ENCODE data around the gene TMEM106A. TPM values are rescaled to one million over a fixed set of nuclear protein-coding genes. Genes with fewer than 3 reads are reported as not detected.
"Not testable (repeated sequence)": the region's sequence is repeated elsewhere in the genome, so short reads cannot be mapped to it uniquely, and the experiment has no call there.

The TMEM106A gene
- total RNA-seq, 4 donors from 2014 or later, result 5.1 to 28.5 (median 11.9) TPM

GRCh38 chr17:43183921-43184320 lies 27.8 kb upstream of the TMEM106A start:
- H3K27ac ChIP-seq, result no peak overlapping the region
- DNase-seq (ENCODE audit: low spot score in 2 of 2), result no peak
- WGBS, 2 donors, result 96 to 97% methylated on average over 3 of the region's 3 CpGs
- TF ChIP-seq POLR2A (IDR thresholded peaks at IDR 0.05) (no peak), CTCF (IDR thresholded peaks at IDR 0.05) (no peak), EP300 (IDR thresholded peaks at IDR 0.05) (no peak)
- H3K9me3 ChIP-seq, result no peaks in the 10 kb centered on the region
- peaks cover 0 to 92% (median 0%) of the 10 kb centered on the region in 3 donors for H3K36me3 ChIP-seq
- no peaks in the 10 kb centered on the region for H3K27me3 ChIP-seq
- peaks cover 0 to under 1% (median 0%) of the 10 kb centered on the region in 4 donors for H3K4me1 ChIP-seq
- no peak overlapping the region for H3K4me3 ChIP-seq

GRCh38 chr17:43186656-43187055 lies 25.0 kb upstream of the TMEM106A start:
- H3K4me3 ChIP-seq; H3K27me3 ChIP-seq; H3K9me3 ChIP-seq; H3K27ac ChIP-seq; DNase-seq (ENCODE audit: low spot score in 2 of 2); H3K4me1 ChIP-seq: not testable (repeated sequence)
- peaks cover 17 to 92% (median 24%) of the 10 kb centered on the region in 3 donors for H3K36me3 ChIP-seq
- 84 to 88% methylated on average over 5 of the region's 5 CpGs for WGBS, 2 donors

- no peak for DNase-seq (ENCODE audit: low spot score in 2 of 2)
- Histone ChIP-seq H3K9me3 (no peaks in the 10 kb centered on the region), H3K36me3 (peaks cover 35 to 100% (median 75%) of the 10 kb centered on the region in 3 donors), H3K27ac (no peak overlapping the region), H3K4me3 (no peak overlapping the region), H3K27me3 (no peaks in the 10 kb centered on the region), H3K4me1 (no peaks in the 10 kb centered on the region)
- WGBS, 2 donors, result 89 to 92% methylated on average over 5 of the region's 5 CpGs
- TF ChIP-seq POLR2A (IDR thresholded peaks at IDR 0.05) (no peak), EP300 (IDR thresholded peaks at IDR 0.05) (no peak), CTCF (IDR thresholded peaks at IDR 0.05) (no peak)
Measured at GRCh38 chr17:43193251-43193650, 18.4 kb upstream of the TMEM106A start.

GRCh38 chr17:43199633-43200032 lies 12.0 kb upstream of the TMEM106A start:
- DNase-seq (ENCODE audit: low spot score in 2 of 2), result no peak
- WGBS, 2 donors, result 88 to 90% methylated on average over 2 of the region's 2 CpGs
- H3K36me3 ChIP-seq, result peaks cover 17 to 100% (median 63%) of the 10 kb centered on the region in 3 donors

GRCh38 chr17:43200127-43200526 lies 11.5 kb upstream of the TMEM106A start:
- Histone ChIP-seq H3K4me3 (no peak overlapping the region), H3K4me1 (no peaks in the 10 kb centered on the region), H3K27ac (no peak overlapping the region), H3K36me3 (peaks cover 16 to 100% (median 62%) of the 10 kb centered on the region in 3 donors), H3K9me3 (no peaks in the 10 kb centered on the region), H3K27me3 (no peaks in the 10 kb centered on the region)
- WGBS, 2 donors, result 87 to 88% methylated on average over 4 of the region's 4 CpGs
- TF ChIP-seq EP300 (IDR thresholded peaks at IDR 0.05), result no peak
- TF ChIP-seq POLR2A (IDR thresholded peaks at IDR 0.05), result no peak
- TF ChIP-seq CTCF (IDR thresholded peaks at IDR 0.05), result no peak
- no peak for DNase-seq (ENCODE audit: low spot score in 2 of 2)

More at GRCh38 chr17:43199633-43200032, 12.0 kb upstream of the TMEM106A start:
- Histone ChIP-seq H3K9me3 (no peaks in the 10 kb centered on the region), H3K4me3 (no peak overlapping the region), H3K27me3 (no peaks in the 10 kb centered on the region), H3K27ac (no peak overlapping the region), H3K4me1 (no peaks in the 10 kb centered on the region)
- no peak for TF ChIP-seq POLR2A (IDR thresholded peaks at IDR 0.05)
- TF ChIP-seq CTCF (IDR thresholded peaks at IDR 0.05), result no peak
- TF ChIP-seq EP300 (IDR thresholded peaks at IDR 0.05), result no peak

GRCh38 chr17:43203013-43203412 lies 8.7 kb upstream of the TMEM106A start:
- 95 to 99% methylated on average over 3 of the region's 3 CpGs for WGBS, 2 donors
- H3K36me3 ChIP-seq, result peaks cover 7 to 100% (median 43%) of the 10 kb centered on the region in 3 donors

More at GRCh38 chr17:43203013-43203412, 8.7 kb upstream of the TMEM106A start:
- H3K27ac ChIP-seq; H3K4me1 ChIP-seq; DNase-seq (ENCODE audit: low spot score in 2 of 2); H3K4me3 ChIP-seq; H3K27me3 ChIP-seq; H3K9me3 ChIP-seq: not testable (repeated sequence)

Measured in tibial nerve (tissue), 4 donors.